ENCODE data around the gene TRAF7.

The TRAF7 gene

GRCh38 chr16:2165861-2166260 is 10.3 kb downstream of the TRAF7 start:
- DNase-seq (ENCODE audit: low spot score): no peak

- no peak for DNase-seq (ENCODE audit: low spot score)
These were observed 10.9 kb downstream of the TRAF7 start for GRCh38 chr16:2166263-2167067.

DNA sequence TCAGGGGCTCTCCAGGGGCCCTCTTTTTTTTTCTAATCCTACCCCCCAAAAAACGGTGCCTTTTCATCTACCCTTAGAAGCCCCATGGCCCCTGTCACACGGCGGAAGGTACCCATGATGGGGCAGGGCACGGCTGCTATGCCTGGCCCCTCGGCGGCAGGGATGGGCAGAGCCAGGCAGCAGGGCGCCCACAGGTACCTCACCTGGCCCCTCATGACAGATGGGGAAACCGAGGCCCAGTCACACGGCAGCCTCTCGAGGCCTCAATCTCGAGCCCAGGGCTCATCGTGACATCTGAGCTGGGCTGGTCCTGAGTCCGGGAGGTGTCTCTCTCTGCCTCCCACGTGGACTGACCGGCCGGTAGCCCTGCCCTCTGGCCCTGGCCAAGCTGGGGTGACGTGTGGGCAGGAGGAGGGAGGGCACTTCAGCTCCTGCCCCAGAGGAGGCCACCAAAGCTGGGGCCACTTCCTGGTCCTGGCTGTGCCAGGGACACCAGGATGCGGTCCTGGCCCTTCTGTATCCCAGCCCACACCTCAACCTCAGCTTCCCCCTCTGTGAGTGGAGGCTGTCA is 11.6 kb downstream of the TRAF7 start:
- DNase-seq (ENCODE audit: low spot score): no peak

DNA sequence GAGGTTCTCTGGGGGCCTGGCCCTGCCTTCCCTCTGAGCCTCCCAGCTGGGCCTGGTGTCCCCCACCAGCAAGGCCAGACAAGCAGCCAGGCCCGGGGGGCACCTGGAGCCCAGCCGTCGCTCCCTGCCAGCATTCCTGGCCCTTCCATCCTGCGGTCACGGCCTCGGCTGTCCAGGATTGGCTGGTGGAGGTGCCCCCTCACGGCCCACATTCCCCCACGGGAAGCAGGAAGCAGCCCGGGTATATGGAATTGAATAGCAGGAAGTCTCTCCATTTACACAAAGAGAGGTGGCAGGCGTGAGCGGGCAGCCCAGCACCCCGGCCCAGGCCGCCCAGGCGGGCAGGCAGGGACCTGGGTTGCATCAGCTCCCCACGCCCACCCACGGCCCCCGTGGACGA is 14.5 kb downstream of the TRAF7 start:
- no peak for DNase-seq (ENCODE audit: low spot score)

DNA sequence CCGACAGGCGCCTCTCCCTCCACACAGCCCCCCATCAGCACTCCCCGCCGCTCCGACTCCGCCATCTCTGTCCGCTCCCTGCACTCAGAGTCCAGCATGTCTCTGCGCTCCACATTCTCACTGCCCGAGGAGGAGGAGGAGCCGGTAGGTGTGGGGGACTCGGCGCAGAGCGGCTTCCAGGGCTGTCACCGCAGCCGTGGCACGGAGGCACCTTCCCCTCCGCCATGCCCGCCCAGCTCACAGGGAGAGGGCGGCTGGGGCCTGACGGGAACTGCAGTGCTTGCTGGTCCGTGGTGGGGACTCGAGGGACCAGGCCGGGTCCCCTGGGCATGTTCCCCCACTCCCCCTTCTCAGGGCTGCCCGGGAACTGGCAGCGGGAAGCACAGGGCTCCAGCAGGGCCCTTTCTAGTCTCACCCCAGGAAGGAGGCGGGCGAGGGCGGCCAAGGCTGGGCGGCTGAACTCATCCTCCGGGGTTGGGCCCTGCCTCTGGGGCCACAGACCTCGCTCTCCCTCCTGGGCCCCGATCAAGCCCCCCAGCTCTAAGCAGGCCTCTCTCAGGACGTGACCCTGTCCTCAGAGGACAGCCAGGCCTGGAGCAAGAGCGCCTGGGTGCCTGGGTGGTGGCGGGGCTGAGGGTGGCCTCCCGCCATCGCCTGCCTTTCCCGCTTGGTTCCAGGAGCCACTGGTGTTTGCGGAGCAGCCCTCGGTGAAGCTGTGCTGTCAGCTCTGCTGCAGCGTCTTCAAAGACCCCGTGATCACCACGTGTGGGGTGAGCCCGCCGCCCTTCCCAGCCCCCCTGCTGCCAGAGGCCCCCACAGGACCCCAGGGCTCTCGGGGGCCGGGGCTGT is 15.2 kb downstream of the TRAF7 start:
- DNase-seq (ENCODE audit: low spot score): no peak

- DNase-seq (ENCODE audit: low spot score): no peak
These were observed 16.1 kb downstream of the TRAF7 start for GRCh38 chr16:2171601-2172178.

GRCh38 chr16:2172688-2173335 is 17.2 kb downstream of the TRAF7 start:
- DNase-seq (ENCODE audit: low spot score): no peak

DNA sequence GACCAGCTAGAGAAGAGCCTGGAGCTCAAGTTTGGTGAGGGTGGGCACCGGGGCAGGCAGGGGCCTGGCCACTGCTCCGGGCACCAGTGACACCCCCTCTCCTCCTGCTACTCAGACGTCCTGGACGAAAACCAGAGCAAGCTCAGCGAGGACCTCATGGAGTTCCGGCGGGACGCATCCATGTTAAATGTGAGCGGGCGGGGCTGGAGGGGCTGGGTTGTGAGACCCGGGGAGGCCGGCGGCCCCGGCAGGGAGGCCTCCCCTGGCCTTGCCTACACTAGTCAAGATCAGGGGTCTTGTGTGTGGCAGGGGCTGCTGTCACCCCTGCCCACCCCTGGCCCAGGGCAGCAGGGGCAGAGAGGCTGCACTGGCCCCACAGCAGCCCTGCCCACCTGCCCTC is 17.8 kb downstream of the TRAF7 start:
- DNase-seq (ENCODE audit: low spot score): no peak

GRCh38 chr16:2173916-2174315 is 18.3 kb downstream of the TRAF7 start:
- no peak for DNase-seq (ENCODE audit: low spot score)

DNA sequence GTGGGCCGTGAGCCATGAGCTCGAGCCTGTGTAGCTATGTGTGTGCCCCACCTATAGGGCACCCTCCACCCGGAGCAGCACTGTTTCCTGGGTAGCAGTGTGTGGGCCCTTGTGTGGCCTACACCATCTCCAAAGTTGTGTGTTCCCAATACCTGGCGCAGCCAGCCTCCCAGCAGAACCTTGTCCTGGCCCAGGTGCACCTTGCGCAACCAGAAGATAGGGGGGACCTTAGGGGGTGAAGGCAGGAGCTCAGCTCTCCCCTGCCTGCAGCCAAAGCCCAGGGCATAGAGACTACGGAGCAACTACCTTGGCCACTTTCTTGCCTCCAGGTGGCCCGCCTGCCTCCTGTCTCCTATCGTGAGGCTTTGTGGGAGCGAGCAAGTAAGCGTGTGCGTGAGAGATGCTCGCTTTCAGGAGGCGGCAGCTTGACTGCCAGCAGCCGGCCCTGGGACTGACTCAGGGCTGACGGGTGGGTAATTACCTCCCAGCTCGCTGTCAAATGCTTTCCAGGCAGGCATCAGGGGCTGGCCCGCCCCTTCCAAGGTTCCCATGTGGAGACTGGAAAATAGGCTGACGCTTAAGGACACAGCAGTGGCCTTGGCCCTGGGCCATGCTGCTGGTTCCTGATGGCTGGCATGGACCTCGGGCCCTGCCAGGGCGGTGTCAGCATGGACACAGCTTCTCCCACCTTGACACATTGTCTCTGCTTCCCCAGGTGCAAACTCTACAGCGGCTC is 19.0 kb downstream of the TRAF7 start:
- DNase-seq (ENCODE audit: low spot score): no peak

DNA sequence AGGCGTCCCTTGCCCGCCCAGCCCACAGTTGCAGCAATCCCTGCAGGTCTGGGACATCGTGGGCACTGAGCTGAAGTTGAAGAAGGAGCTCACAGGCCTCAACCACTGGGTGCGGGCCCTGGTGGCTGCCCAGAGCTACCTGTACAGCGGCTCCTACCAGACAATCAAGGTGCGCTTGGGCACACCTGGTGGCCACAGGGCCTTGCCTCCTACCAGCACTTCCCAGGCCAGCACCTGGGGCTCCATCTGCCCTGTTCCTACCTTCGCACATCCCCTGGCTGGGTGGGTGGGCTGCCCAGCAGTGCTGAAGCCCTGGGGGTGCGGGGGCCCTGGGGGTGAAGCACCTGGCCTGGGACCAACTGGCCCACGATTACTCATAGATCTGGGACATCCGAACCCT is 19.9 kb downstream of the TRAF7 start:
- DNase-seq (ENCODE audit: low spot score): no peak

DNA sequence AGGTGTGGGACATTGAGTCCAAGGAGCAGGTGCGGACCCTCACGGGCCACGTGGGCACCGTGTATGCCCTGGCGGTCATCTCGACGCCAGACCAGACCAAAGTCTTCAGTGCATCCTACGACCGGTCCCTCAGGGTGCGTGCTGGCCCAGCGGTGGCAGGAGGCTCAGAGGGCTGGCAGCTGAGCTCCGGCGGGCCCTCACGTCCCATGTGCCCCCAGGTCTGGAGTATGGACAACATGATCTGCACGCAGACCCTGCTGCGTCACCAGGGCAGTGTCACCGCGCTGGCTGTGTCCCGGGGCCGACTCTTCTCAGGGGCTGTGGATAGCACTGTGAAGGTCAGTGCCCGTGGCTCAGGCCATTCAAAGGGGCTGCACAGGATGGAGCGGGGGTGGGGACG is 20.5 kb downstream of the TRAF7 start:
- no peak for DNase-seq (ENCODE audit: low spot score)

DNA sequence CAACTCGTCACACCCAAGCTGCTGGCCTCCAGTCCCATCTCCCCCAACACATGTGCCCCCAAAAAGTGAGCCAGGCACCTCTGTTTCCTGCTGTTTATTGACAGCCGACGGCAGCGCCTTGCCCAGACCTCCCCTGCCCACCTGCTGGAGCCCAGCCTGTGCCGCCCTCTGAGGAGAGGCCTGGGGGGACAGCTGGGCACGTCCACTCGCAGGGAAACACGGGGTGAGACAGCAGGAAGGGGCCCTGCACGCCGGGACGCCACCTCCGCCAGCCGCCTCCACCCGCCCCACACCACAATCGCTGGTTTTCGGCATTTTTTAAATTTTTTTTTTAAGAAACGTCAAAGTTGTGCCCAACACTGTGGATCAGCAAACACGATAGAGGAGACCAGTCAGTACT is 21.5 kb downstream of the TRAF7 start:
- DNase-seq (ENCODE audit: low spot score): no peak

DNA sequence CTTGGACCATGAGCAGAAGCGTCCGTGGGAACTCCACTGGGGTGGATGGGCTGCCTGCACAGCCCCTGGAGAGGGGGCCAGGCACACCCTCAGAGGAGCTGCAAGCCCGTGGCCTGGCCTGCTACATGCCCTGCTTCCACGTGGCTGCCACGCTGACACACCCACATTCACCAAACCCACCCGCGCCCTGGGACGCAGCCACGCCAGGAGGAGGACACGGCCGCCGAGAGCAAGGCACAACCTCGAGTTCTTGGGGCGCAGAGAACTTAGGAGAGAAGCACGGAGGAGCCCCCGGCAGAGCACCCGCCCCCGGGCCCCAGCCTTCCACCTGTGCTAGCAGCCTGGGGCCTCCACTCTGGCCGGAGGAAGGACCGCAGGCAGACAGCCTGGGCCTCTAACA is 22.0 kb downstream of the TRAF7 start:
- DNase-seq (ENCODE audit: low spot score): no peak

GRCh38 chr16:2178321-2179106 is 22.9 kb downstream of the TRAF7 start:
- no peak for DNase-seq (ENCODE audit: low spot score)

GRCh38 chr16:2179107-2179501 is 23.5 kb downstream of the TRAF7 start:
- no peak for DNase-seq (ENCODE audit: low spot score)

DNA sequence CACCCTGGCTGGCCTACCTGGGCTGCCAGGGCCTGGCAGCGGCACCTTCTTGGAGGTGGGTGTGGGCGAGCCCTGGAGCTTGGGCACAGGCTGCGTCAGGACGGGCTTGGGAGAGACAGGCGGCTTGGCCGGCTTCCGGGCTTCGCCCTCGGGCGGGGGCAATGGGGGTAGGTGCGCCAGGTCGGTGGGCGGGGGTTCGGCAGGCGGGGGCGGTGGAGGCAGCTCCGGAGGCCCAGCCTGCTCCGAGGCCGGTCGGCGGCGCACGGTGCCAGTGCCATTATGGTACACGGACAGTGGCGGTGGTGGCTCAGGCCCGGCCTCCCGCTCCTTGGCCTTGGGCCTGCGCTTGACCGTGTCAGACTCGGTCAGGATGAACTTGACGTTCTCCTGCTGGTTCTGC is 24.0 kb downstream of the TRAF7 start:
- DNase-seq (ENCODE audit: low spot score): no peak

DNA sequence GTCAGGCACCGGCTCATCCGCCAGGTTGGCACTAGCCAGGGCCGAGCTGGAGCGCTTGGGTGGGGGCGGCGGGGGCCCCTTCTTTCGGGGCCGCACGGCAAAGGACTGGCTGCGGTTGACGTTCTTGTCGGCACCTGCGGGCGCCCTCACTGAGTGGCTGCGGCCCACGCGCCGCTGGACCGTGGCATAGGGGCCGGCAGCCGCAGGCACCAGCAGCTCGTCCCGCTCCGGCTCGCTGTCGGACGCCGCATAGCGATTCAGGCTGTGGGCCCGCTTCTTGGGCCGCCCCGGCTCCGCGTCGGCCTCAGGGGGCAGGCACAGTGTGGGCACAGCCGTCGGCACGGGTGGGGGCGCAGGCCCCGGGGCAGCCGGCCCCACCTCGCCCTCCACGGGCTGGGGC is 24.9 kb downstream of the TRAF7 start:
- DNase-seq (ENCODE audit: low spot score): no peak

DNA sequence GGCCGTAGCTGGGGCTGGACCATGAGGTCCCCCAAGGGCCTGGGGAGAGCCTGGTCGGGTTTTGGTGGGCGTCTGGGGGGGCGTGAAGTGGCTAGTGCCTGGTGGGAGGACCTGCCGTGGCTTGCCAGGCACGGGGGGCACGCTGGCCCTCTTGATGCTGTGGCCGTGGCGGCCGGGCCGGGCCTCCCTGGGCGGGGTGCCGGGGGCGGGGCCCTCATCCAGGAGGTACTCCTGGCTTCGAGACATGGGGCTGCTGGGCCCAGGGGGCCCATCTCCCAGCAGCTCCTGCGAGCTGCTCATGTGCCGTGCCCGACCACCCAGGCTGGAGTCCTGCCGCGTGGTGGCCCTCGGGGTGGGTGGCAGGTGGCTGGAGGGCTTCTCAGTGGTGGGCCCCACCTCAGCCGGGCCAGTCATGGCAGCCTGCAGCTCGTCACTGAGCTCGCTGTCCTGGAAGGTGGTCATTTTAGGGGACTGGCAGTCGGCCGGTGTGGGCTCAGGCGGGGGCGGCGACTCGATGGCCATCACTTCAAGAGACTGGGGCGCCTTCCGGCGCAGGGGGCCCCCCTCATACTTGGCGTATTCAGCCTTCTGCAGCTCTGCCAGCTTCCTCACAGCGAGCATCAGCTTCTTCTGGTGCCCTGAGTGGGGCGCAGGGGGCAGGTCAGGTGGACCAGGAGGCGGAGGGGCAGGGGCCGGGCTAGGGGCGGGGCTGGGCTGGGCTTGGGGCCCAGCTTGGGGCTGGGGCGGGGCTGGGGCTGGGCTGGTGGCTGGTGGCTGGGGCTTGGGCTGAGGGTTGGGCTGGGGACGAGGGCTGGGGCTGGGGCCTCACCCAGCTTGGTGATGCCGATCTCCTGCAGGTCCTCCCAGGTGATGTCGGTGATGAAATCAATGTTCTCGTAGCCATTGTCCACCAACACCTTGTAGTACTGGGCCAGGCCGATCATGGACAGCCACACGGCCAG is 25.7 kb downstream of the TRAF7 start:
- no peak for DNase-seq (ENCODE audit: low spot score)

DNA sequence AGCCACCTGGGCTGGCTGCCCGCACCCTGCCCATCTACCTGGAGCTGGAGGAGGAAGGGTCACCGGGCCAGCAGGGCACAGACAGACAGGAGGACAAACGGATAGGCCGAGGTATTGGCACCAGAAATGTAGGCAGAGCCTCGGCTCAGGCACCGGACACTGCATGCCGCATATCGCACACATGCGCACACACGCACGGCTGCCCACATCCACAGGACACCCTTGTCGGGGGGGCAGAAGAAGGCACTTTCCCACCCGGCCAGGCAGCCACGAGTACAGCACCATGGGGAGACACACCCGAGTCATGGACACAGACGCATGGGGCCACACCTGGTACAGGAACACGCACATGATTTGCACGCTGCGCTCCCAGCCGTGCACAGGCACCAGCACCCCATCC is 26.4 kb downstream of the TRAF7 start:
- DNase-seq (ENCODE audit: low spot score): no peak
